GM19240 (cell line): ENCODE results near the gene DHX34.
"Not testable (repeated sequence)": the region's sequence is repeated elsewhere in the genome, so short reads cannot be mapped to it uniquely, and the experiment has no call there.

ENCODE experiments used
- DNase-seq: peaks from one replicate; pipeline ENCODE4 v3.0.0; 2011; ENCODE audit warnings: low spot score; ENCODE audit not compliant: insufficient read length

DHX34 gene

DNA sequence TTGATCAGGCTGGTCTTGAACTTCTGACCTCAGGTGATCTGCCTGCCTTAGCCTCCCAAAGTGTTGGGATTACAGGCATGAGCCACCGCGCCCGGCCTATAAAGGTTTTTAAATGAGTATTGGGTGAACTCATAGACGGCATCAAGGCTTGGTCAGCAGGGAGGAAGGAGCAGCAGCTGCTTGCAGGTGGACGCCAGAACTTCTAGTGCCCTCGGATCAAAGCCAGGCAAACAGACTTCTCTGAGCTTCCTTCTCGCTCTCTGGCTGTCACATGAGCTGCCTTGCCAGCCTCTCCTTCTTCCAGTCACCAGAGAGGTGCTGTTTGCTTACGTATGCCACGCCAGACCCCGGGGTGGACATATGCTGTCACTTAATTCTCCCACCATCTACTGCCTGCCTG, 16.3 kb downstream of the DHX34 start:
- DNase-seq: not testable (repeated sequence)

DNA sequence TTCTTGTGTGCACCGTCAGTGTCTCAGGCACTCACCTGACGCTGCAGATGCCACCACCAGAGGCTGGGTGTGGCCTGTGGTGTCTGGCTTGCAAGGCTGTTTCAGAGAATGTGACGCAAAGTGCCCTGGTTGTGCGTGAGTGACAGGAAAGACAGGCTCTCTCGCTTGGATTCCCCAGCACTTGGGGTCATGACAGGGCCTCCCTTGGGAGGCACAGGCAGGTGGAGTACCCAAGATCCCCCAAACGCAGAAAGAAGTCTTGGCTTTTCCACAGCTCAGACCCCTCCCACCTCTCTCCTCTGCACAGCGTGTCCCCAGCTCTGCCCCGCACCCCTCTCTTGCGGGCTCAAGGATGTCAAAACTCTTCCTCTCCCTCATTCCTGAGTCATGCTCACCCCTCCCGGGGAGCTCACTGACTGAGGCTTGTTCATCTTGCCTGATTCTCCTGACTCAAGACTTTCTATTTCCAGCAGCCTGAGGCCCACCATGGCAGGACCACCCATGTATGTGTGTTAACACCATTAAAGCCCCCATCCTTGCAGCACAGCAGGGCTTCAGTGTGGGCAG, 21.0 kb downstream of the DHX34 start:
- no peak for DNase-seq

DNA sequence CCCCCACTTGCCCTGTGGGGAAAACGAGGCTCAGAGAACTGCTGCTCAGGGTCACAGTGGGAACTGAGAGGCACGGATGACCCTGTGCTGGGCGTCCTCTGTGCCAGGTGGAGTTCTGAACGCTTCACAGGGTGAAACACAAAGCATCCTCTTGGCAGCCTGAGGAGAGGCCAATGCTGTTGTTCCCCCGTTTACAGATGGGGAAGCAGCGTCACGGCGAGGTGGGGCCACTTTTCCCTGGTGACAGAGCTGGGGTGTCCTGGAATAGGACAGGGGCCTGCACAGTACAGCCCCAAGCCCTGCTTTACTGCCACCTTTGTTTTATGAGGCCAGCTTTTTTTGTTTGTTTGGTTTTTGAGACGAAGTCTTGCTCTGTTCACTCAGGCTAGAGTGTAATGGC, 22.1 kb downstream of the DHX34 start:
- DNase-seq: no peak

DNA sequence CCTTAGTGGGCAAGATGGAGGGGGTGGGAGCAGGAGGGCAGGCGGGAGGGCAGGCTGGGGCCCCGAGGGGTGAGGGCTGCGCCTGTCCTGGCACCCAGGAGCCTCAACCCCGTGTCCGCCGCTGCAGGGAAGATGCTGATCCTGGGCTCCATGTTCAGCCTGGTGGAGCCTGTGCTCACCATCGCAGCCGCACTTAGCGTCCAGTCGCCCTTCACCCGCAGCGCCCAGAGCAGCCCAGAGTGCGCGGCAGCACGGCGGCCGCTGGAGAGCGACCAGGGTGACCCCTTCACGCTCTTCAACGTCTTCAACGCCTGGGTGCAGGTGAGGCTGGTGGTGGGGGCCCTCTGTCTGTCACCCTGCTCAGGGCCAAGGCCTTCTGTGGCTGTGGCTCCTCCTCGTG, 23.5 kb downstream of the DHX34 start:
- no peak for DNase-seq

DNA sequence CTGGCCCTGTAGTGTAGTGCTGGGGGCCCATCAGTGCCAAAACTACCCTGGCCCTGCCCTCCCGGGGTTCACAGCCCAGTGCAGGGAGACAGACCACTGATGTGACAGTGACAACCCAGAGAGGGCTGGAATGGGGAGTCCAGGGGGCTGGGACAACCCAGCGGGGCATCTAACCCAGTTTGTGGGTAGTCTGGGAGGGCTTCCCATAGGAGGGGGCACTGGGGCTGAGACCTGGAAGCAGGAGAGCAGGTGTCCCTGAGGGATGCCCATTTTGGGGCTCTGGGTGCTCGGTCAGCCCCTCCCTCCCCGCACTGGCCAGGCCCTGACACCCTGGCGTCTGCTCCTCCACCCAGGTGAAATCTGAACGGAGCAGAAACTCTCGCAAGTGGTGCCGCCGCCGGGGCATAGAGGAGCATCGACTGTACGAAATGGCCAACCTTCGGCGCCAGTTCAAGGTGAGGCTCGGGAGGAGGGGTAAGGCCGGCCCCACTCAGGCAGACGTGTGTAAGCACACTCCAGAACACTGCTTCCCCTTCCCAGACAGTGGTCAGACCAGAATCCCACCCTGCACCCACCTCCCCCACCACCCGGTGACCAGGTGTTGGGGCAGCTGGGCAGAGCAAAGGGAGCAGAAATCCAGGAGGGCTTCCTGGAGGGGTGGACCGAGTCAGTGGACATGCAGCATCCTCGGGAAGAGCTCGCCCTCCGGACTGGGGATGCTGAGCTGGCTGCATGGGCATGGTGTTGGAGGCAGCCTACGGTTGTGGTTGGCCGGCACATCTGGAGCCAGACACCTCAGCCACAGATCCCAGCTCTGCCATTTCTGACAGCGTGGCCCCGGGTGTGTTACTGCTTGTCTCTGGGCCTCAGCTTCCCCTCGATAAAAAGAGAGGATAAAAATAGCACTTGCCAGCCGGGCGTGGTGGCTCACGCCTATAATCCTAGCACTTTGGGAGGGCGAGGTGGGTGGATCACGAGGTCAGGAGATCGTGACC, 24.4 kb downstream of the DHX34 start:
- DNase-seq: no peak

DNA sequence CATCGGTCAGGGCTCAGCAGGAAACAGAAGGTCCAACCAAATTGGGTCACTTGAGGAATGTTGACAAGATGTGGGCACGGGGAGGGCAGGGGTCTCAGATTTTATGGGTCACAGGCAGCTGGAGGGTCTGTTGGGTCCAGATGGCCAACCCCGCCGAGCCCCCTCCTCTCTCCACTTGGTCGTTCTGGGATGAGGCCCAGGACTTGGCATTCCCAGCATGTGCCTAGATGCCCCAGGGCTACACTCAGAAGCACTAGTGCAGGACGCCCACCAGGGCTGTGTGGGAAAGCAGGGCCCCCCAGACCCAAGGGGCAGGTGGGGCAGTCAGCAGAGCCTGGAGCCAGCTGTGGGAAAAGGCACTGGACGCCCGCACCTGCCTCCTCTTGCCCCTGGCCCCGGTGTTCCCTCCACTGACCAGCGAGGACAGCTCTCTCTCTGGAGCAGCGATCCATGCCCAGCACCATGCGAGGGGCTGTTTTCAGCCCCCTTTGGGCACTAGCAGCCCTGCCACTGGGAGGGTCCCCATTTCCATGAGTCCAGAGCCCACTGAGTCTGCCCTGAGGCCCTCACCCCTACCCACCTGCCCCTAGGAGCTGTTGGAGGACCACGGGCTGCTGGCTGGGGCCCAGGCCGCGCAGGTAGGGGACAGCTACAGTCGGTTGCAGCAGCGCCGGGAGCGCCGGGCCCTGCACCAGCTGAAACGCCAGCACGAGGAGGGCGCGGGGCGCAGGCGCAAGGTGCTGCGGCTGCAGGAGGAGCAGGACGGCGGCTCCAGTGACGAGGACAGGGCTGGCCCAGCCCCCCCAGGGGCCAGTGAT, 26.0 kb downstream of the DHX34 start:
- DNase-seq: no peak

DNA sequence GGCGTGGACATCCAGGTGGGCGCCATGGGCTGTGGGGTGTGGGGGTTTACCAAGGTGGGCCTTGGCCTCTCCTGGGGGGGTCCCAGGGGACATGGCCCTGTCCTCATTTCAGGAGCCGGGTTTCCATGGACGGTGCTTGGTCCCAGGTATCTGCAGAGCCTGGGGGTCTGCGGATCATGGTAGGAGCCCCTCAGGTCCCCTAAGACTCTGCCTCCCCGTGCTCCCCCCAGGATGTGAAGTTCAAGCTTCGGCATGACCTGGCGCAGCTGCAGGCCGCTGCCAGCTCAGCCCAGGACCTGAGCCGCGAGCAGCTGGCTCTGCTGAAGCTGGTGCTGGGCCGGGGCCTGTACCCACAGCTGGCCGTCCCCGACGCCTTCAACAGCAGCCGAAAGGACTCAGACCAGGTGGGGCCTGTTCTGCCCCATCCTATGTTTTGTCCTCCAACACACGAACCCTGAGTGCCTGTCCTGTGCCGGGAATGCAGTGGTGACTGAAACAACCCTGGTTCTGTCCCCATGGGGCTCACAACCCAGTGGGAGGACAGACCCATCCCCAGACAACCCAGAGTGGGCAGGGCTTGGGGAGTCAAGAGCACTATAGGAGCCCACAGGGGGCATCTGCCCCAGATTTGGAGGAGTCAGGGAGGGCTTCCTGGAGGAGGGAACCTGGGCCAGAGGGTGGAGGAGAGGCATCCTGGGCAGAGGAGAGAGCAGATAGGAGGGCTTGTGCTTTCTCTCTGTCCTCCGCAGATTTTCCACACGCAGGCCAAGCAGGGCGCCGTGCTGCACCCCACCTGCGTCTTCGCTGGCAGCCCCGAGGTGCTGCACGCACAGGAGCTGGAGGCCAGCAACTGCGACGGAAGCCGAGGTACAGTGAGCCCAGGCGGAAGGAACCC, 26.8 kb downstream of the DHX34 start:
- DNase-seq: no peak

DNA sequence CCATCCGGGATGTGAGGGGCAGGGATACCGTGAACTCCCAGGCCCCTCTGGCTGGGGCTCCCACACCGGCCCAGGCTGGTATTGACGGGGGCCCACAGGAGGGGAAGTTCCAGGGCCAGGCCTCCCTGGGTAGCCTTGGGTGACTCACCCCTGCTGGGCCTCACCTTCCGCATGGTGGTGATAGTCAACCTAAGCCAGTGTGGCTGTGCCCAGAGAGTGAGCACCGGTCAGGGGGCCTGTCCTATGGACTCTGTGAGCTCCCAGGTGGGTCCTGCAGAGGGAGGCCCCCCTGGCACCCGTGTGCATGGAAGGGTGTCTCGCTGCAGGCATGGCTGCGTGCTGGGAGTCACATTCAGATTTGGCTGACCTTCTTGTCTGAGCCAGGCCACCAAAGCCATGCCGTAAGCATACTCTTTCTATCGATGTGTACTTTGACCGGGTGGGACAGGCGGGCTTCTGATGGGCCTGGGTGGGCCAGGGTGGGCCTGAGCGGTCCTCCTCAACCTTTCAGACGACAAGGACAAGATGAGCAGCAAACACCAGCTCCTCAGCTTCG, 27.6 kb downstream of the DHX34 start:
- no peak for DNase-seq

DNA sequence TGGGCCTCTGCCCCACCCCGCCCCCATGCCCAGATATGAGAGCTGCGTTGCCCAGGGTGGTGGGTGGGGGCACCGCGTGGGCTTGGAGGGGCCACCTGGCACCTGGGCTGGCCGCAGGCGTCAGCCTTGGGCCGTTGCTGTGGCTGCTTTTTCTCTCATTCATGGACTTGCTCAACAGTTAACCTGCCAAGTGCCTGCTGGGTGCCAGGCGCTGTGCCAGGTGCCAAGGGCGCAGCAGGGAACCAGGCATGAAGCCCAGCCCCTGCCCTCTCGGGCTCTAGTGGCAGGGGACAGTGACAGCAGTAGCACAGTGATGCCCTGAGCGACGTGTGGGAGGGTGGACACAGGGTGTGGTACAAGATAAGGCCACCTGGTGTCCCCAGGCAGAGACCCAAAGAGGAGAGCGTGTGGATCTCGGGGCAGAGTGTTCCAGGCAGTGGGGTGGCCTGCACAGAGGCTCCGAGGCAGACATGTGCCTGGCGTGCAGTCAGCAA, 28.1 kb downstream of the DHX34 start:
- DNase-seq: no peak

DNA sequence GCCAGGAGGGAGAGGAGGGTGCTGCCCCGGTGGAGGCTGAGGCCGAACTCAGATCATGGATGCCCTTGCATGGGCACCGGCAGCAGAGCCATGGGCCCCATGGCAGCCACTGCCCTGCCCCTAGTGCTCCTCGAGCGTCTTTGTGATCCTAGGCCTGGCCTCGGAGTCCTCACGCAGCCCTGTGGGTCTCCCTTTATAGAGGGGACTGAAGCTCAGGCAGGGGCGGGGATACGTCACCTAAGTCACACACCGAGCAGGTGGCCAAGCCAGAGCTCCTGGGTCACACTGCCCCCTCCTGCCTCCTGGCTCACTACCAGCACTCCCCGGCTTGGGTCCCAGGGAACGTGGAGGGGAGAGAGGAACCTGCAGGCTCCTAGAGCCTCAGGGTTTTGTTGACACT, 28.7 kb downstream of the DHX34 start:
- no peak for DNase-seq

DNA sequence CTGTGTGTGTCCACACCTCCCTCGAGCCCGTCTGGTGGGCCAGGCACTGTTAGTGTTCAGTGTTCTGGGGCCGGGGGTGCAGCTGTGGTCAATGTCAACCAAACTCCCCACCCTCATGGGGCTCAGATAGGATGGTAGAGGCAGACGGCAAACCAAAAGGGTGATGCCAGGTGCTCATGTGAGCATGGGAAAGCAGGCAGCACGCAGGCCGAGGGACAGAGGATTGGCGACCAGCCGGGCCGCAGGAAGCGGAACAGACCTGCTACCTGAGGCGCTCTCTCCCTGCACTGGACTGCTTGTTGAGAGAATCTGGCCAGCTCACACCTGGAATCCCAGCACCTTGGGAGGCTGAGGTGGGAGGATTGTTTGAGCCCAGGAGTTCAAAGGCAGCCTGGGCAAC, 29.1 kb downstream of the DHX34 start:
- DNase-seq: no peak

DNA sequence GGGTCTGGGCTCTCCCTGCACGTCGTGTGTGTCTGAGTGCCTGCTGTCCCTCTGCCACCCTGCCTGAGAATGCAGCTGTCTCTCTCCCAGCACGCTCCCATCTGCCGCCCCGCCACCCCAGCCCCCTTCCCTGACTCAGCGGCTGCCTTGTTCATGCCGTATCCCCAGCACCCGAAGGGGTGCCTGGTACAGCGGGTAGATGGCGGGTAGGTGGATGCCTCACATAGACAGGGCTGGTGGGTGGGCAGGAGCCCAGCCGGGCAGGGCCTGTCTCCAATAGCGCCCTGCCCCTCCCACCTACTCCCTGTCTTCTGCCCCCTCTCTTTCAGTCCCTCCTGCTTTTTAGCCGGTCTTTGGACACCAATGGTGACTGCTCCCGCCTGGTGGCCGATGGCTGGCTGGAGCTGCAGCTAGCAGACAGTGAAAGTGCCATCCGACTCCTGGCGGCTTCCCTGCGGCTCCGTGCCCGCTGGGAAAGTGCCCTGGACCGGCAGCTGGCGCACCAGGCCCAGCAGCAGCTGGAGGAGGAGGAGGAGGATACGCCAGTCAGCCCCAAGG, 30.3 kb downstream of the DHX34 start:
- DNase-seq: no peak

DNA sequence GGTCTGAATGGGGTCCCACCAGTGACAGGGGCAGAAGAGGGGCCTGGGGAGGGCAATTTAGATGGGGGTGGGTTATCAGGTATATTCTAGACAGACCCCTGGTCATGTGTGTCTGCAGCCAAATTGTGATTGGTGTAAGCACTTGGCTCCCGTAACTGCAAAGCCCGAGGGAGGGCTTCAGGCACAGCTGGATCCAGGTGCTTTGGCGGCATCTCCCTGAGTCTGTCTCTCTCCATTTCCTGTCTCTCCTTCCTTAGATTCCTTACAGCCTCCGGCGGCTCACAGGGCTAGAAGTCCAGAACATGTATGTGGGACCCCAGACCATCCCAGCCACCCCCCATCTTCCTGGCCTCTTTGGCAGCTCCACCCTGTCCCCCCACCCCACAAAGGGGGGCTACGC, 31.4 kb downstream of the DHX34 start:
- DNase-seq: no peak

DNA sequence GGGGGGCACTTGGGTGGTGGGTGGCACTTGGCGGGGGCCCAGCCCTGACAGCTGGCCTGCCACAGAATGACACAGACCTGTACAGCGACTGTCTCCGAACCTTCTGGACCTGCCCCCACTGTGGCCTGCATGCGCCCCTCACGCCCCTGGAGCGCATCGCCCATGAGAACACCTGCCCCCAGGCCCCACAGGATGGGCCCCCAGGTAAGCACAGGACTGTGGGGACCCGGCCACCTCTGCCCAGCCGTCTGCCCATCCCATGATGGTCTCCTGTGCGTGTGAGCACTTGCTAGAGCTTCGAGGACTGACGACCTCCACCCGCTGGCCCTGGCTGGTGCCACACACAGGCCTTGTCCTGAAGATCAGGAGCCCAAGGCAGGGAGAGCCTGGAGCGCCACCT, 32.0 kb downstream of the DHX34 start:
- DNase-seq: no peak

DNA sequence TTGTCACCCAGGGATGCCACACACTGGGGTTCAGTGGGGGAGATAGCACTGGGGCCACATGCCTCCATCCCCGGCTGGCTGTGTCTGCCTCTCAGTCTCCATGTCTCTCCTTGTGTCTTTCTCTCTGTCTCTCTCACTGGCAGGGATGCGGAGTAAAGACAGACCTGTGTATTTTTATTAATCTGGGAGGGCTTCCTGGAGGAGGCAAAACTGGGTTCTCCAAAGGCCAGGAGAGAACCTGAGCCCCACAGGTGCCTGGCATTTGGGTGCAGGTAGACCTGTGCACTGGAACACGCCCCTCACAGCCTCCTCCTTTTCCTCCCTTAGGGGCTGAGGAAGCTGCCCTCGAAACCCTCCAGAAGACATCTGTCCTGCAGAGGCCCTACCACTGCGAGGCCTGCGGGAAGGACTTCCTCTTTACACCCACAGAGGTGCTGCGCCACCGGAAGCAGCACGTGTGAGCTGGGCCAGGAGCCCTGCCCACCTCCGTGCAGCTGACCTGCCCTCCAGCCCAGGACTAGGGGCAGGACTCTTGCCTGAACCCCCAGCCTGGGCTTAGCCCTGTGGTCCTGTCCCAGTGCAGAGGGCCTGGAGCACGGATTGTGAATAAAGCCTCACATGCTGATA, 32.7 kb downstream of the DHX34 start:
- no peak for DNase-seq

DNA sequence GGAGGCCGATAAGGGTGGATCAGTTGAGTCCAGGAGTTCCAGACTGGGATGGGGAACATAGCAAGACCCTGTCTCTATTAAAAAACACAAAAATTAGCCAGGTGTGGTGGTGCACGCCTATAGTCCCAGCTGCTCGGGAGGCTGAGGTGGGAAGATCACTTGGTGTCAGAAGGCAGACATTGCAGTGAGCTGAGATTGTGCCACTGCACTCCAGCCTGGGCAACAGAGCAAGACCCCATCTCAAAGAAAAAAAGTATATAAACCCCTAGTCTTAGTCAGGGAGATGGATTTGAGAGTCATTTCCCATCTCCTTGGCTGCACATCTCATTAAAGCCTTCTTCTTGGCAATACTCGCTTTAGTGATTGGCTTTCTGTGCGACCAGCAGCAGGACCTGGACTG, 34.8 kb downstream of the DHX34 start:
- not testable (repeated sequence) for DNase-seq

DNA sequence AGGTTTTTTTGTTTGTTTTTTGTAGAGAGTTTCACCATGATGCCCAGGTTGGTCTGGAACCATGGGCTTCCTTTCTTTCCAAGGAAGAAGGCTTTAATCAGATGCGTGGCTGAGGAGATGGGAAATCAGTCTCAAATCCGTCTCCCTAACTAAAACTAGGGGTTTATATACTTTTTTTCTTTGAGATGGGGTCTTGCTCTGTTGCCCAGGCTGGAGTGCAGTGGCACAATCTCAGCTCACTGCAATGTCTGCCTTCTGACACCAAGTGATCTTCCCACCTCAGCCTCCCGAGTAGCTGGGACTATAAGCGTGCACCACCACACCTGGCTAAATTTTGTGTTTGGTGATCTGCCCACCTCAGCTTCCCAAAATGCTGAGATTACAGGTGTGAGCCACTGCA, 35.4 kb downstream of the DHX34 start:
- not testable (repeated sequence) for DNase-seq

DNA sequence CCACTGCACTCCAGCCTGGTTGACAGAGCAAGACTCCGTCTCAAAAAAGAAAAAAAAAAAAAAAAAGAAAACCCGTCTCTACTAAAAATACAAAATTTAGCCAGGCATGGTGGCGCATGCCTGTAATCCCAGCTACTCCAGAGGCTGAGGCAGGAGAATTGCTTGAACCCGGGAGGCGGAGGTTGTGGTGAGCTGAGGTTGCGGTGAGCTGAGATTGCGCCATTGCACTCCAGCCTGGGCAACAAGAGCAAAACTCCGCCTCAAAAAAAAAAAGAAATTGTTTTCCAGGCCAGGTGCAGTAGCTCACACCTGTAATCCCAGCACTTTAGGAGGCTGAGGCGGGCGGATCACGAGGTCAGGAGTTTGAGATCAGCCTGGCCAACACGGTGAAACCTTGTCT, 37.5 kb downstream of the DHX34 start:
- DNase-seq: not testable (repeated sequence)

DNA sequence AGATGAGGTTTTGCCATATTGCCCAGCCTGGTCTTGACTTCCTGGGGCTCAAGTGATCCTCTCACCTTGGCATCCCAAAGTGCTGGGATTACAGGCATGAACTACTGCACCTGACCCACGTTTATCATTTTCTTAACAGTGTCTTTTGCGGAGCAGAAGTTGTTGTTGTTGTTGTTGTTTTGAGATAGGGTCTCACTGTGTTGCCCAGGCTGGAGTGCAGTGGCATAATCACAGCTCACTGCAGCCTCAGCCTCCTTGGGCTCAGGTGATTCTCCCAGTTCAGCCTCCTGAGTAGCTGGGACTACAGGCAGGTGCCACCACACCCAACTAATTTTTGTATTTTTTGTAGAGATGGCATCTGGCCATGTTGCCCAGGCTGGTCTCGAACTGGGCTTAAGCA, 38.5 kb downstream of the DHX34 start:
- DNase-seq: not testable (repeated sequence)

DNA sequence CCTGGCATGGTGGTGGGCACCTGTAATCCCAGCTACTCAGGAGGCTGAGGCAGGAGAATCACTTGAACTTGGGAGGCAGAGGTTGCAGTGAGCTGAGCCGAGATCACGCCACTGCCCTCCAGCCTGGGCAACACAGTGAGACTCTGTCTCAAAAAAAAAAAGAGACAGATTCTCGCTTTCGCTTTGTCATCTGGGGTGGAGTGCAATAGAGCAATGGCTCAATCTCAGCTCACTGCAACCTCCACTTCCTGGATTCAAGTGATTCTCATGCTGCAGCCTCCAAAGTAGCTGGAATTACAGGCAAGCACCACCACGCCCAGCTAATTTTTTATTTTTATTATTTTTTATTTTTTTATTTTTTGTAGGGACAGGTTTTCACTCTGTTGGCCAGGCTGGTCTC, 39.6 kb downstream of the DHX34 start:
- not testable (repeated sequence) for DNase-seq
